HG03354 (cell line): ENCODE results near the gene DEFB110.
A peak's percentile ranks its signal among the peaks of the same experiment; 100 is the strongest.

Experiments
- ATAC-seq: cut with Tn5 transposase; IDR thresholded peaks from one replicate; pipeline ENCODE4 v1.9.1; 2021; ENCODE audit warnings: mild to moderate bottlenecking; ENCODE audit not compliant: unreplicated experiment, poor library complexity, severe bottlenecking

DEFB110 gene

DNA sequence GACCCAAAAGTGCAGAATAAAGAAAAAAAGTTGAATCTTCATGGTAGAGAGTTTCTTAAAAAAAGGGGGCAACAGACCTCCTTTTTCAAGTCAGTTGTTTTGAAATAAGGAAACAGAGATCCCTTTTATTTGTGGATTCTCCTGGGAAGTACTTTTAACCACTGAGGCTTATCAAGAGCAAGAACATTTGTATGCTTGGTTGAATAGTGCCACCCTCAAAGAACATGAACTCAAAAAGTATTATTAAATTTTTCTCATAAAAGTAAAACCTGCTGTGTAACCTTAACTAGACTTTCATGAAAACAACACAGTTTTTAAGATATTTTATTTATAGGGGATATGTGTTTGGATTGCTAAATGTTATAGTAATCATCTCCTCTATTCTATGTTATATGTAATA lies at the start of gene DEFB110:
Gene DEFB110, minus strand, starts transcription at position 101 of the 400 bp plus-strand sequence. Its CDS starts 59 bp downstream, at position 42.
- no peak for ATAC-seq

GRCh38 chr6:50070101-50070500 lies 48.3 kb upstream of the DEFB110 start:
- ATAC-seq = no peak

GRCh38 chr6:50062051-50062450 lies 40.3 kb upstream of the DEFB110 start:
- peak; percentile 76 for ATAC-seq

GRCh38 chr6:50056242-50056641 lies 34.4 kb upstream of the DEFB110 start:
- ATAC-seq = peak; percentile 53

- ATAC-seq = no peak
Observed at GRCh38 chr6:50049829-50050228, 28.0 kb upstream of the DEFB110 start, which contains the start of gene DEFB112. Gene DEFB112, minus strand, starts transcription at chr6:50049929. Its CDS starts 60 bp downstream, at chr6:50049869.

DNA sequence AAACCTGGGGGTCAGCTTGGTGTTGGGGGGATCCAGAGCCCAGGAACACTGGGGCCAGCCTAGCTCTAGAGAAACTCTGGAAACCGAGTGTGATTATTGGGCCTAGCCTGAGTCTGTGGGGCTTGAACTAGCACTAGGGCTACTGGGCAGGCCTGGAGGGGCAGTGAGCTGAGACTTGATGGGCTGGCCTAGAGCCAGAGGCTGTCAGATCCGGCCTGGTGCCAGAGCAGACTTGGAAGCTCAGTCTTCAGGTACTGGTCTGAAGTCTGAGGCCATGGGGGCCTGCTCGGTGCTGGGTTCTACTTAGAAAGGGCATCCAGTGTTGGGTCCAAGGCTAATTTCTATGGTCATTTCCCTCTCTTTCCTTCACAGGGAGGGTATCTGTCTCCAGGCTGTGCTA lies 25.2 kb upstream of the DEFB110 start:
- ATAC-seq = no peak

DNA sequence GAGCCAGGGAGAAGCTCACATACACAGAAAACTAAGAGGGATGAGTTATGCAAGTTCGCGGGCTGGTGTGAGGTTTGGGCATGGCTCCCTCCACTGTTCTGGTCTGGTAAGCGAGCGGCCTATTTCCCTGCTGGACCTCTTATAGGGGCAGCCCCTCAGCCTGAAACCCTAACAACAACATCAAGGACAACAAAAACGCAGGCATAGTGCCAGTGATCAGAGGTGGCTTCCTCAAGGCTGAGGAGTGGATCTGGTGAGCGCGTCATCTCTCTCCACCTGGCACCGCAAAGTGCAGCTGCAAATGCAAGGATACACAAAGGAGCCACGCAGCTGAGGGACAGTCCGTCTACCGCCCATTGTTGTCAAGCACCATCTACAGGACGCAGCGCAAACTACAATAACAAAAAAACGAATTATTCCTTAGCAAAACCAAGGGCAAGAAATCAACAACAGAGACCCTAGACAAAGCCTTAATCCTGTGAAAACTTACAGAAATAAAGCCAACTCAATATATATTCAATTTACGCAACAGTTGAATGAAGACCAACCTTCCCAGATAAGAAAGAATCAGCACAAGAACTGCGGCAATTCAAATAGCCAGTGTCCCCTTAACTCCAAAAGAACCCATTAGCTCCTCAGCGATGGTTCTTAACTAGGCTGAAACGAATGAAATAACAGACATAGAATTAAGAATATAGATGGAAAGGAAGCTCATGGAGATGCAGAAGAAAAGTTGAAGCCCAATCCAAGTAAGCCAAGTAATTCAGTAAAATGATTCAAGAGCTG lies 9.2 kb upstream of the DEFB110 start:
- ATAC-seq = peak; percentile 83

GRCh38 chr6:50030350-50030749 lies 8.6 kb upstream of the DEFB110 start:
- no peak for ATAC-seq

- ATAC-seq = no peak
Observed at GRCh38 chr6:50025258-50025657, 3.5 kb upstream of the DEFB110 start.

DNA sequence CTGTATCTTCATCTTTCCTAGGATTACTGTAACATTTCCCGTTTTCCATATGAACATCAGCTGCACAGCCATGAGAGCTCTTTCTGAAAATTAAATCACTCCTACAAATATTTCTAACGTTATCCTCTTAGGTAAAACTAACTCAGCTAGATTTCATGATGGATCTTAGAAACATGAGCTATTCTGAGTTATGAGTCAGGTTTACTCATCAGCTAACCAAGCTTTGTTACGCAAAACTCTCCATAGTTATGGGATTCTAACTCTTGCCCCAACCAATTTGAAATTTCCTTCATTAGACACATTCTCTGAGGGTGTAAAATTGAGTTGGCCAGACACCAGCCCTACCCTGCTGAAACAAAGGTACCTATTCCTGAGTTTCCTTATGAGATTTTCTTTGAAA lies 14.0 kb downstream of the DEFB110 start:
- ATAC-seq = no peak

- no peak for ATAC-seq
Observed at GRCh38 chr6:50003139-50003538, 18.7 kb downstream of the DEFB110 start.

GRCh38 chr6:49995278-49995677 lies 26.5 kb downstream of the DEFB110 start:
- no peak for ATAC-seq

- no peak for ATAC-seq
Observed at GRCh38 chr6:49988900-49989299, 32.9 kb downstream of the DEFB110 start.

- no peak for ATAC-seq
Observed at GRCh38 chr6:49987749-49988148, 34.0 kb downstream of the DEFB110 start.

- no peak for ATAC-seq
Observed at GRCh38 chr6:49986551-49986950, 35.2 kb downstream of the DEFB110 start.

DNA sequence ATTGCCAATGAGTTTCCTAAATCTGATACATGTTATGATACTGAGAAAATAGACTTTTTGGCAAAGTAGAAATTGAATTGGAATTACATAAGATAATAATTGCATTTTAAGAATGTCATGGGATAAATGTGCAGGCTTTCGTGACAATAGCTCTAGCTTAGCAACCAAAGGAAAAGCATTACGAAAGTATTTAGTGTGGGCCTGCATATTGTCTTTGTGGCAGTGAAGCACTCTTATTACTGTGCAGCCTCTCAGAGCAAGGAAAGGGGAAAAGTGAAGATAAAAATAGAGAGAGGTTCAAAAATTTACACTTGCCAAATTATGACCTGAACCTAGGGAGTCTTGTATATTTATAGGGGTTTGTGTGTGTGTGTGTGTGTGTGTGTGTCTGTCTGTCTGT lies 39.7 kb downstream of the DEFB110 start:
- no peak for ATAC-seq

GRCh38 chr6:49980898-49981297 lies 40.9 kb downstream of the DEFB110 start:
- peak; percentile 46 for ATAC-seq

GRCh38 chr6:49979584-49979983 lies 42.2 kb downstream of the DEFB110 start:
- ATAC-seq = peak; percentile 39

DNA sequence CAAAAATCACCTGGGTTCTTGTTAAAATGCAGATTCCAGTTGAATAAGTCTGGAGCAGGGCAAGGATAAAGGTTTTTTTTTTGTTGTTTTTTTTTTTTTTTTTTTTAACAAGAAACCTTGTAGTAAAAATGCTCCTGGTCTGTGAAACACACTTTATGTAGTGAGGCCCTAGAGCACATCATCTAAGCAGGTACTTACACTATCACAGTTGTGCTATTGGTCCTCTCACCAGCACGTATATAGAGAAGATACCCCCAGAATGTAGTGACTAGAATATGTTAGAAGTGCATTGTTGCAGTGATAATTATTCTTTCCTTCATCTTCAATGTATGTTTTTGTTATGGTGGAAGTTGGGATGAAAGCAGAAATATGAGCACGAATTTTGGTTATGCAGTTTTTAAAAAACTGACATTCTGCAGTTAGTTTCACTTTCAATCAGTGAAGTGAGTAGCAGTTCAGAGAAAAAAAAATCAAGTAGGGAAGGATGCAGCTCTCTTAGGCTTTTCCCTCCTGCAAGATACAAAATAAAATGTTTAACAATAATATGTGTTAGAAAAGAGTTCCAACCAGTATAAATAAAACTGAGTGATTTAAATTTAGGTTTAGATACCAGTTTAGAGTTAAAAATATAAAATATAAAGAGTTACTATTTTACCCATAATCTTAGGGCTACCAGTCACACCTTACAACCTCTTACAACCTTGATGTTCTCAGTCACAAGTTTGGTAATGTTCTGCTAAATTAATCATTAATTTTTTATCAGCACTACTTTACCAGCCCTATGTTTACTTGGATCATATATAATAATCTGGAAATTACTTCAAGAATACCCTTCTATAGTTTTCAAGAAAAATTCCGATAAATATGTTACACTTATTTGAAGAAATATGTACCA lies 43.2 kb downstream of the DEFB110 start:
- ATAC-seq = peak; percentile 58

- no peak for ATAC-seq
Observed at GRCh38 chr6:49969605-49970004, 52.2 kb downstream of the DEFB110 start, which contains the start of gene DEFB113. Gene DEFB113, minus strand, starts transcription at chr6:49969625. Its CDS starts 0 bp downstream, at chr6:49969625.
